ENCODE measurements around the gene NAPEPLD. TPM values are rescaled to one million over a fixed set of nuclear protein-coding genes. Genes with fewer than 3 reads are reported as not detected.

Gene NAPEPLD
- total and polyA plus RNA-seq, 2 experiments from 2014 or later = 9.4 to 10.7 TPM

- H2AFZ ChIP-seq = no peak overlapping the region
- no peak overlapping the region for H3K27ac ChIP-seq (ENCODE audit: low read depth)
- Mint-ChIP-seq H3K9me3 (no peaks in the 10 kb centered on the region; the same call in 2 of the 3 replicates), H3K4me3 (no peak overlapping the region), H3K36me3 (ENCODE audit: low read depth) (peaks cover 18% of the 10 kb centered on the region), H3K27me3 (ENCODE audit: insufficient read depth, low read depth, poor library complexity) (no peaks in the 10 kb centered on the region), H3K4me1 (peaks cover 2% of the 10 kb centered on the region; the same call in 2 of the 3 replicates), H3K27ac (no peak overlapping the region)
- no peaks in the 10 kb centered on the region for H4K20me1 ChIP-seq (replicated peaks; ENCODE audit: insufficient read depth)
- H3K4me2 ChIP-seq = no peak overlapping the region
- DNase-seq (ENCODE audit: low spot score) (no peak), ATAC-seq (no peak)
- H3K4me3 ChIP-seq = no peak overlapping the region
- H3K4me1 ChIP-seq (ENCODE audit: insufficient read depth) = 0 out of 2 replicates have a peak, but pooled peaks cover 5% of the 10 kb centered on the region
- no peak for TF ChIP-seq EZH2 (IDR thresholded peaks at IDR 0.05; ENCODE audit: low read depth, unreplicated experiment)
- no peak for TF ChIP-seq NANOG (IDR thresholded peaks at IDR 0.05; ENCODE audit: borderline replicate concordance)
- no peak for TF ChIP-seq ZNF462 (CRISPR knock-in tag; IDR thresholded peaks at IDR 0.05)
- TF ChIP-seq ZNF114 (CRISPR knock-in tag; IDR thresholded peaks at IDR 0.05) = no peak
- no peak for TF ChIP-seq CREB1 (CRISPR knock-in tag; IDR thresholded peaks at IDR 0.05; ENCODE audit: low read depth)
- TF ChIP-seq JUNB (IDR thresholded peaks at IDR 0.05; ENCODE audit: unreplicated experiment) = no peak
- TF ChIP-seq ZNF331 (CRISPR knock-in tag; IDR thresholded peaks at IDR 0.05; ENCODE audit: low read depth) = no peak
- TF ChIP-seq REST (IDR thresholded peaks at IDR 0.05; ENCODE audit: unreplicated experiment) = no peak
- TF ChIP-seq CTCF (conservative IDR thresholded peaks at IDR 0.05; ENCODE audit: low read depth in 2 of 2) = no peak
- no peak for TF ChIP-seq POLR2AphosphoS5 (IDR thresholded peaks at IDR 0.05; ENCODE audit: low read depth)
- TF ChIP-seq STAT1 (IDR thresholded peaks at IDR 0.05; ENCODE audit: unreplicated experiment) = no peak
- TF ChIP-seq EZH2phosphoT487 (IDR thresholded peaks at IDR 0.05; ENCODE audit: unreplicated experiment) = no peak
- no peak for TF ChIP-seq ETS1 (IDR thresholded peaks at IDR 0.05)
- no peaks in the 10 kb centered on the region for H3K27me3 ChIP-seq (ENCODE audit: insufficient read depth)
- H3K36me3 ChIP-seq (ENCODE audit: insufficient read depth) = no peaks in the 10 kb centered on the region
- no peaks in the 10 kb centered on the region for H3K79me2 ChIP-seq (replicated peaks; ENCODE audit: insufficient read depth)
- no peaks in the 10 kb centered on the region for H3K9me2 ChIP-seq (ENCODE audit: insufficient read depth)
- no peaks in the 10 kb centered on the region for H3F3A ChIP-seq (replicated peaks; ENCODE audit: low read depth)
Measured at GRCh38 chr7:103058122-103058521, 90.8 kb downstream of the NAPEPLD start.

All from GM23338 (cell line).